ENCODE data around the gene PLK1. TPM values are rescaled to one million over a fixed set of nuclear protein-coding genes. Genes with fewer than 3 reads are reported as not detected.
A peak's percentile ranks its signal among the peaks of the same experiment; 100 is the strongest.

The PLK1 gene
- total and polyA plus RNA-seq, 2 of the 13 experiments (the other 11 are each of a cell fraction or from before 2014, with no cell fraction given) = 71.5 to 76.3 TPM

DNA sequence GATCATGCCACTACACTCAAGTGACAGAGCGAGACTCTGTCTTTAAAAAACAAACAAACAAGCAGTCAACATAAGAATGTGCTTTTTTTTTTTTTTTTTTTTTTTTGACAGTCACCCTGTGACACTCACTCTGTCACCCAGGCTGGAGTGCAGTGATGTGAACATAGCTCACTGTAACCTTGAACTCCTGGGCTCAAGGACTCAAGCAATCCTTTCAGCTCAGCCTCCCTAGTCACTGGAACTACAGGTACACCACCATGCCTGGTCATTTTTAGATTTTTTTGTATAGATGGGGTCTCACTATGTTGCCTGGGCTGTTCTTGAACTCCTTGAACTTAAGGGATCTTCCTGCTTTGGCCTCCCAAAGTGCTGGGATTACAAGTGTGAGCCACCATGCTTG is 60.8 kb downstream of the PLK1 start (continued):
- TF ChIP-seq, protein P1, sequence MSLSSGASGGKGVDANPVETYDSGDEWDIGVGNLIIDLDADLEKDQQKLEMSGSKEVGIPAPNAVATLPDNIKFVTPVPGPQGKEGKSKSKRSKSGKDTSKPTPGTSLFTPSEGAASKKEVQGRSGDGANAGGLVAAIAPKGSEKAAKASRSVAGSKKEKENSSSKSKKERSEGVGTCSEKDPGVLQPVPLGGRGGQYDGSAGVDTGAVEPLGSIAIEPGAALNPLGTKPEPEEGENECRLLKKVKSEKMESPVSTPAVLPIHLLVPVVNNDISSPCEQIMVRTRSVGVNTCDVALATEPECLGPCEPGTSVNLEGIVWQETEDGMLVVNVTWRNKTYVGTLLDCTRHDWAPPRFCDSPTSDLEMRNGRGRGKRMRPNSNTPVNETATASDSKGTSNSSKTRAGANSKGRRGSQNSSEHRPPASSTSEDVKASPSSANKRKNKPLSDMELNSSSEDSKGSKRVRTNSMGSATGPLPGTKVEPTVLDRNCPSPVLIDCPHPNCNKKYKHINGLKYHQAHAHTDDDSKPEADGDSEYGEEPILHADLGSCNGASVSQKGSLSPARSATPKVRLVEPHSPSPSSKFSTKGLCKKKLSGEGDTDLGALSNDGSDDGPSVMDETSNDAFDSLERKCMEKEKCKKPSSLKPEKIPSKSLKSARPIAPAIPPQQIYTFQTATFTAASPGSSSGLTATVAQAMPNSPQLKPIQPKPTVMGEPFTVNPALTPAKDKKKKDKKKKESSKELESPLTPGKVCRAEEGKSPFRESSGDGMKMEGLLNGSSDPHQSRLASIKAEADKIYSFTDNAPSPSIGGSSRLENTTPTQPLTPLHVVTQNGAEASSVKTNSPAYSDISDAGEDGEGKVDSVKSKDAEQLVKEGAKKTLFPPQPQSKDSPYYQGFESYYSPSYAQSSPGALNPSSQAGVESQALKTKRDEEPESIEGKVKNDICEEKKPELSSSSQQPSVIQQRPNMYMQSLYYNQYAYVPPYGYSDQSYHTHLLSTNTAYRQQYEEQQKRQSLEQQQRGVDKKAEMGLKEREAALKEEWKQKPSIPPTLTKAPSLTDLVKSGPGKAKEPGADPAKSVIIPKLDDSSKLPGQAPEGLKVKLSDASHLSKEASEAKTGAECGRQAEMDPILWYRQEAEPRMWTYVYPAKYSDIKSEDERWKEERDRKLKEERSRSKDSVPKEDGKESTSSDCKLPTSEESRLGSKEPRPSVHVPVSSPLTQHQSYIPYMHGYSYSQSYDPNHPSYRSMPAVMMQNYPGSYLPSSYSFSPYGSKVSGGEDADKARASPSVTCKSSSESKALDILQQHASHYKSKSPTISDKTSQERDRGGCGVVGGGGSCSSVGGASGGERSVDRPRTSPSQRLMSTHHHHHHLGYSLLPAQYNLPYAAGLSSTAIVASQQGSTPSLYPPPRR (CRISPR knock-in tag; IDR thresholded peaks at IDR 0.05; ENCODE audit: borderline replicate concordance) = 0 out of 2 replicates have a peak, but pooled peaks have one; percentile 40
- TF ChIP-seq, protein P2, sequence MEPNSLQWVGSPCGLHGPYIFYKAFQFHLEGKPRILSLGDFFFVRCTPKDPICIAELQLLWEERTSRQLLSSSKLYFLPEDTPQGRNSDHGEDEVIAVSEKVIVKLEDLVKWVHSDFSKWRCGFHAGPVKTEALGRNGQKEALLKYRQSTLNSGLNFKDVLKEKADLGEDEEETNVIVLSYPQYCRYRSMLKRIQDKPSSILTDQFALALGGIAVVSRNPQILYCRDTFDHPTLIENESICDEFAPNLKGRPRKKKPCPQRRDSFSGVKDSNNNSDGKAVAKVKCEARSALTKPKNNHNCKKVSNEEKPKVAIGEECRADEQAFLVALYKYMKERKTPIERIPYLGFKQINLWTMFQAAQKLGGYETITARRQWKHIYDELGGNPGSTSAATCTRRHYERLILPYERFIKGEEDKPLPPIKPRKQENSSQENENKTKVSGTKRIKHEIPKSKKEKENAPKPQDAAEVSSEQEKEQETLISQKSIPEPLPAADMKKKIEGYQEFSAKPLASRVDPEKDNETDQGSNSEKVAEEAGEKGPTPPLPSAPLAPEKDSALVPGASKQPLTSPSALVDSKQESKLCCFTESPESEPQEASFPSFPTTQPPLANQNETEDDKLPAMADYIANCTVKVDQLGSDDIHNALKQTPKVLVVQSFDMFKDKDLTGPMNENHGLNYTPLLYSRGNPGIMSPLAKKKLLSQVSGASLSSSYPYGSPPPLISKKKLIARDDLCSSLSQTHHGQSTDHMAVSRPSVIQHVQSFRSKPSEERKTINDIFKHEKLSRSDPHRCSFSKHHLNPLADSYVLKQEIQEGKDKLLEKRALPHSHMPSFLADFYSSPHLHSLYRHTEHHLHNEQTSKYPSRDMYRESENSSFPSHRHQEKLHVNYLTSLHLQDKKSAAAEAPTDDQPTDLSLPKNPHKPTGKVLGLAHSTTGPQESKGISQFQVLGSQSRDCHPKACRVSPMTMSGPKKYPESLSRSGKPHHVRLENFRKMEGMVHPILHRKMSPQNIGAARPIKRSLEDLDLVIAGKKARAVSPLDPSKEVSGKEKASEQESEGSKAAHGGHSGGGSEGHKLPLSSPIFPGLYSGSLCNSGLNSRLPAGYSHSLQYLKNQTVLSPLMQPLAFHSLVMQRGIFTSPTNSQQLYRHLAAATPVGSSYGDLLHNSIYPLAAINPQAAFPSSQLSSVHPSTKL (CRISPR knock-in tag; IDR thresholded peaks at IDR 0.05) = peak; percentile 49; the same call in 1 of the 2 replicates
- TF ChIP-seq ZNF543 (CRISPR knock-in tag; IDR thresholded peaks at IDR 0.05) = no peak
- peak; percentile 83; the same call in 1 of the 2 replicates for TF ChIP-seq ESRRA (CRISPR knock-in tag; IDR thresholded peaks at IDR 0.05; ENCODE audit: low read depth)
- TF ChIP-seq, protein P3, sequence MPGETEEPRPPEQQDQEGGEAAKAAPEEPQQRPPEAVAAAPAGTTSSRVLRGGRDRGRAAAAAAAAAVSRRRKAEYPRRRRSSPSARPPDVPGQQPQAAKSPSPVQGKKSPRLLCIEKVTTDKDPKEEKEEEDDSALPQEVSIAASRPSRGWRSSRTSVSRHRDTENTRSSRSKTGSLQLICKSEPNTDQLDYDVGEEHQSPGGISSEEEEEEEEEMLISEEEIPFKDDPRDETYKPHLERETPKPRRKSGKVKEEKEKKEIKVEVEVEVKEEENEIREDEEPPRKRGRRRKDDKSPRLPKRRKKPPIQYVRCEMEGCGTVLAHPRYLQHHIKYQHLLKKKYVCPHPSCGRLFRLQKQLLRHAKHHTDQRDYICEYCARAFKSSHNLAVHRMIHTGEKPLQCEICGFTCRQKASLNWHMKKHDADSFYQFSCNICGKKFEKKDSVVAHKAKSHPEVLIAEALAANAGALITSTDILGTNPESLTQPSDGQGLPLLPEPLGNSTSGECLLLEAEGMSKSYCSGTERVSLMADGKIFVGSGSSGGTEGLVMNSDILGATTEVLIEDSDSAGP (CRISPR knock-in tag; IDR thresholded peaks at IDR 0.05; ENCODE audit: borderline replicate concordance) = no peak
- no peak for TF ChIP-seq HNRNPL (IDR thresholded peaks at IDR 0.05; ENCODE audit: low read depth, low read length)
- 0 out of 2 replicates have a peak, but pooled peaks have one; percentile 43 for TF ChIP-seq ZNF33B (CRISPR knock-in tag; IDR thresholded peaks at IDR 0.05)
- TF ChIP-seq, protein P4, sequence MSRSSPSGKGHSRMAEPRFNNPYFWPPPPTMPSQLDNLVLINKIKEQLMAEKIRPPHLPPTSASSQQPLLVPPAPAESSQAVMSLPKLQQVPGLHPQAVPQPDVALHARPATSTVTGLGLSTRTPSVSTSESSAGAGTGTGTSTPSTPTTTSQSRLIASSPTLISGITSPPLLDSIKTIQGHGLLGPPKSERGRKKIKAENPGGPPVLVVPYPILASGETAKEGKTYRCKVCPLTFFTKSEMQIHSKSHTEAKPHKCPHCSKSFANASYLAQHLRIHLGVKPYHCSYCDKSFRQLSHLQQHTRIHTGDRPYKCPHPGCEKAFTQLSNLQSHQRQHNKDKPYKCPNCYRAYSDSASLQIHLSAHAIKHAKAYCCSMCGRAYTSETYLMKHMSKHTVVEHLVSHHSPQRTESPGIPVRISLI (CRISPR knock-in tag; IDR thresholded peaks at IDR 0.05; ENCODE audit: borderline replicate concordance) = peak; percentile 84
- 0 out of 2 replicates have a peak, but pooled peaks have one; percentile 38 for TF ChIP-seq IRX3 (CRISPR knock-in tag; IDR thresholded peaks at IDR 0.05; ENCODE audit: borderline replicate concordance, low read depth)
- 0 out of 2 replicates have a peak, but pooled peaks have one; percentile 22 for TF ChIP-seq ZNF430 (CRISPR knock-in tag; IDR thresholded peaks at IDR 0.05)
- peak; percentile 56; the same call in 1 of the 2 replicates for TF ChIP-seq RARA (CRISPR knock-in tag; IDR thresholded peaks at IDR 0.05)
- no peak for TF ChIP-seq GZF1 (CRISPR knock-in tag; IDR thresholded peaks at IDR 0.05)
- TF ChIP-seq HNF1B (CRISPR knock-in tag; IDR thresholded peaks at IDR 0.05) = peak; percentile 38; the same call in 1 of the 2 replicates

All from HepG2 (cell line).